Esophagus squamous epithelium (tissue), 5 donors: ENCODE results near the gene MIEN1. TPM values are rescaled to one million over a fixed set of nuclear protein-coding genes. Genes with fewer than 3 reads are reported as not detected.
A peak's percentile ranks its signal among the peaks of the same experiment; 100 is the strongest.

Experiments used
- DNase-seq: peaks from one replicate; lab custom pipeline; 2025; lab: John Stamatoyannopoulos, UW
- H3K27ac ChIP-seq, 4 donors: fragments of 200-600 bp; sonication (generic); one replicate each; pipeline ENCODE4 v1.5.1; 2016 to 2019; ENCODE audit warnings: mild to moderate bottlenecking in 1 of 4
- H3K27me3 ChIP-seq, 4 donors: fragments of 200-600 bp; sonication (generic); 1 replicate in 3 of 4; 2 replicates in 1 of 4; pipeline versions ENCODE4 v1.5.1 to v1.6.0; 2017 to 2021; ENCODE audit warnings: antibody characterized with exemption in 1 of 4
- H3K36me3 ChIP-seq, 3 donors: fragments of 200-600 bp; sonication (generic); one replicate each; pipeline ENCODE4 v1.5.1; 2016 to 2019
- H3K4me1 ChIP-seq, 3 donors: fragments of 200-600 bp; sonication (generic); one replicate each; pipeline ENCODE4 v1.5.1; 2017 to 2019
- H3K4me3 ChIP-seq, 4 donors: fragments of 200-600 bp; sonication (generic); 1 replicate in 3 of 4; 2 replicates in 1 of 4; pipeline ENCODE4 v1.5.1; 2016 to 2019; ENCODE audit warnings: mild to moderate bottlenecking in 2 of 4, moderate library complexity in 1 of 4
- H3K9me3 ChIP-seq, 3 donors: fragments of 200-600 bp; sonication (generic); one replicate each; pipeline ENCODE4 v1.5.1; 2016 to 2019
- CTCF ChIP-seq, 6 experiments: fragments of 450-650 bp in 4 of 6; fragments of 200-600 bp in 2 of 6; sonication (generic) in 2 of 6; IDR thresholded peaks; one replicate each; pipeline ENCODE4 v1.5.1; 2016 to 2019; ENCODE audit warnings: antibody characterized with exemption in 6 of 6, mild to moderate bottlenecking in 4 of 6, moderate library complexity in 4 of 6
- POLR2A ChIP-seq, 4 donors: fragments of 450-650 bp; IDR thresholded peaks; one replicate each; pipeline ENCODE4 v1.6.1; 2017; ENCODE audit warnings: antibody characterized with exemption in 4 of 4, mild to moderate bottlenecking in 4 of 4, moderate library complexity in 3 of 4
- WGBS, 2 donors: methylation state at CpG; one replicate each; pipeline ENCODE4 v1.1.5; 2018; 5-methylcytosine and 5-hydroxymethylcytosine counted together
- intact Hi-C: fragments of 100-400 bp; cut with DNase I; formaldehyde crosslinking; loops from one replicate; pipeline ENCODE4 v1.15.0; 2022
- total RNA-seq, 4 donors: library from RNA; depleted of rRNA; stranded (reverse); fragments of >200 nt; gene quantifications; one replicate each; pipeline ENCODE4 v1.1.0, GENCODE V29; 2016
- donor health status: DM: yes; HTN: yes; CAD: no.

Gene MIEN1
- 10 to 100 TPM; 44.4 to 55.2 (median 53.2) TPM for total RNA-seq

GRCh38 chr17:39730095-39730921 lies at the start of gene MIEN1:
TSS of gene MIEN1 (minus strand) at chr17:39730532. CDS start at chr17:39730495, 37 bp downstream.
- peak; percentile 55 for DNase-seq
- WGBS, 2 donors = 0 to 4% methylated on average over 7 to 11 of the region's 65 CpGs
- Histone ChIP-seq H3K27ac (peak within 1 kb of the TSS; percentile 91 to 96 (median 93)), H3K27me3 (no peaks in the 10 kb centered on the region), H3K4me3 (peak within 1 kb of the TSS; percentile 63 to 95 (median 70)), H3K9me3 (no peaks in the 10 kb centered on the region), H3K4me1 (peaks cover 11 to 40% (median 15%) of the 10 kb centered on the region in 3 donors), H3K36me3 (peaks cover 2 to 41% (median 19%) of the 10 kb centered on the region in 3 donors)
- intact Hi-C loops = no loop called here
- TF ChIP-seq CTCF (IDR thresholded peaks at IDR 0.05) (peak; percentile 80 to 94 (median 90)), POLR2A (IDR thresholded peaks at IDR 0.05) (peak in 3 of 4 donors; percentile 63 to 90 (median 88))

GRCh38 chr17:39777534-39778365 lies 47.4 kb upstream of the MIEN1 start:
- Histone ChIP-seq H3K4me1 (peaks cover 0 to 30% (median 3%) of the 10 kb centered on the region in 3 donors), H3K36me3 (no peaks in the 10 kb centered on the region), H3K4me3 (peak overlapping the region in 2 of 4 donors; percentile 25 to 49), H3K9me3 (no peaks in the 10 kb centered on the region), H3K27me3 (peaks cover 0 to 11% (median 0%) of the 10 kb centered on the region in 4 donors), H3K27ac (peak overlapping the region in 3 of 4 donors; percentile 21 to 65 (median 32))
- DNase-seq = no peak
- 40 to 47% methylated on average over 11 of the region's 11 CpGs for WGBS, 2 donors
- intact Hi-C loops = no loop called here
- TF ChIP-seq CTCF (IDR thresholded peaks at IDR 0.05) (no peak), POLR2A (IDR thresholded peaks at IDR 0.05) (peak in 1 of 4 donors; percentile 27)

- Histone ChIP-seq H3K9me3 (no peaks in the 10 kb centered on the region), H3K27ac (peak overlapping the region in 2 of 4 donors; percentile 7 to 56), H3K4me1 (peaks cover 0 to 16% (median 0%) of the 10 kb centered on the region in 3 donors), H3K4me3 (peak overlapping the region in 2 of 4 donors; percentile 25 to 49), H3K27me3 (peaks cover 0 to 15% (median 0%) of the 10 kb centered on the region in 4 donors), H3K36me3 (no peaks in the 10 kb centered on the region)
- no peak for DNase-seq
- no peak for TF ChIP-seq CTCF (IDR thresholded peaks at IDR 0.05)
- TF ChIP-seq POLR2A (IDR thresholded peaks at IDR 0.05) = no peak
- intact Hi-C loops = no loop called here
Measured at GRCh38 chr17:39776252-39776651, 45.9 kb upstream of the MIEN1 start.

- TF ChIP-seq CTCF (IDR thresholded peaks at IDR 0.05) (no peak), POLR2A (IDR thresholded peaks at IDR 0.05) (no peak)
- Histone ChIP-seq H3K4me3 (peak overlapping the region in 3 of 4 donors; percentile 5 to 49 (median 25)), H3K4me1 (peaks cover 0 to 23% (median 0%) of the 10 kb centered on the region in 3 donors), H3K27ac (peak overlapping the region in 2 of 4 donors; percentile 14 to 66), H3K36me3 (no peaks in the 10 kb centered on the region), H3K9me3 (no peaks in the 10 kb centered on the region), H3K27me3 (peaks cover 0 to 15% (median 0%) of the 10 kb centered on the region in 4 donors)
- intact Hi-C loops = no loop called here
- 76 to 80% methylated on average over 2 of the region's 2 CpGs for WGBS, 2 donors
- no peak for DNase-seq
Measured at GRCh38 chr17:39775031-39775430, 44.7 kb upstream of the MIEN1 start.
